Hepatocyte (in vitro differentiated cells): ENCODE measurements around the gene FBXL13.

Source experiments
- EZH2 ChIP-seq: fragments of 200-600 bp; sonication (generic); IDR thresholded peaks from 2 replicates; pipeline ENCODE4 v1.6.1; 2016; ENCODE audit warnings: antibody characterized with exemption, mild to moderate bottlenecking, borderline replicate concordance
- TF ChIP-seq, protein P1 (sequence below): fragments of 200-600 bp; sonication (generic); IDR thresholded peaks from 2 replicates; pipeline ENCODE4 v1.5.1; 2016; ENCODE audit warnings: antibody characterized with exemption, mild to moderate bottlenecking; ENCODE audit not compliant: poor library complexity

DNA sequence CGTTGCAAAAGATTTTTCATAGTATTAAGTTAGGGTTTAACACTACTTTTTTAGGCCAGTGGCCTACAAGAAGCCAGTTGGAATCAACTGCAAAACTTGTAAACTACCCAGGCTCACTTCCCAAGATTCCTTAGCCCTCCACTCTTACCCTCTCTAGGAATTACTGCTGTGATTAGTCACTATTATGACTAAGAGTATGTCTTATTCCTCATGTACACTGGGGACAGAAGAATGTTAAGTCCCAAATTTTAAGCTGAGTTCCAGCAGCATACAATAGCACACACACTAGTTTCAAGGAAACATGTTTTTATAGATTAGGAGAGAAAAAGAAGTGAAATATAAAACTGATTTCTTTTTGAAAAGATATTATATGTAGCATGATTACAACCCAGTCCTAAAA lies 42.8 kb downstream of the FBXL13 start:
- no peak for TF ChIP-seq EZH2
- TF ChIP-seq, protein P1, sequence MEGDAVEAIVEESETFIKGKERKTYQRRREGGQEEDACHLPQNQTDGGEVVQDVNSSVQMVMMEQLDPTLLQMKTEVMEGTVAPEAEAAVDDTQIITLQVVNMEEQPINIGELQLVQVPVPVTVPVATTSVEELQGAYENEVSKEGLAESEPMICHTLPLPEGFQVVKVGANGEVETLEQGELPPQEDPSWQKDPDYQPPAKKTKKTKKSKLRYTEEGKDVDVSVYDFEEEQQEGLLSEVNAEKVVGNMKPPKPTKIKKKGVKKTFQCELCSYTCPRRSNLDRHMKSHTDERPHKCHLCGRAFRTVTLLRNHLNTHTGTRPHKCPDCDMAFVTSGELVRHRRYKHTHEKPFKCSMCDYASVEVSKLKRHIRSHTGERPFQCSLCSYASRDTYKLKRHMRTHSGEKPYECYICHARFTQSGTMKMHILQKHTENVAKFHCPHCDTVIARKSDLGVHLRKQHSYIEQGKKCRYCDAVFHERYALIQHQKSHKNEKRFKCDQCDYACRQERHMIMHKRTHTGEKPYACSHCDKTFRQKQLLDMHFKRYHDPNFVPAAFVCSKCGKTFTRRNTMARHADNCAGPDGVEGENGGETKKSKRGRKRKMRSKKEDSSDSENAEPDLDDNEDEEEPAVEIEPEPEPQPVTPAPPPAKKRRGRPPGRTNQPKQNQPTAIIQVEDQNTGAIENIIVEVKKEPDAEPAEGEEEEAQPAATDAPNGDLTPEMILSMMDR, result no peak
